Measurements from ENCODE around the gene NCBP3. TPM values are rescaled to one million over a fixed set of nuclear protein-coding genes. Genes with fewer than 3 reads are reported as not detected.

Gene NCBP3
- total and polyA plus RNA-seq, 4 donors: 4.6 to 17.1 (median 8.3) TPM

DNA sequence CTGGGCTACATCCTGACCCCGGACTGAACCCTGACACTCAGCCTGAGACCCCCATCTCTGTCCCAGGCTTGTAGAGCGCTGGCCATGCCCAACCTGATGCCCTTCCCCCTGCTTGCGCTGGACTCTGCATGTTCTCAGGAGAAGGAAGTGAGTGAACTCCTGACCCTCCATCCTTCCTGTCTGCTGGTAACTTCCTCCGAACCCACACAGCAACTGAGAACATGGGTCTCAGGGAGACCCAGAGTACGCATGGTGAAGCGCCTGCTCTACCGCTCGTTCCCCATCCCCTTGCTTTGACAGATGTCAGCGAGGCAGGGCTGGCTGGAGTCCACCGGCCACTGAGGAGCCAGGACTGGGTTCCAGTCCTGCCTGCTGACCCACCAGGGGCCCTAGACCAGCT lies 40.7 kb upstream of the NCBP3 start:
- WGBS: 62% methylated on average over 10 of the region's 10 CpGs
- Histone ChIP-seq H3K4me1 (ENCODE audit: control insufficient read depth in 4 of 4, insufficient read depth in 4 of 4, low read length in 3 of 4) (peaks cover 0 to 13% (median 6%) of the 10 kb centered on the region in 4 donors), H3K9me3 (ENCODE audit: control insufficient read depth in 4 of 4, low read length in 3 of 4) (no peaks in the 10 kb centered on the region), H3K36me3 (ENCODE audit: control insufficient read depth in 4 of 4, insufficient read depth in 3 of 4, low read depth in 1 of 4, low read length in 3 of 4) (no peaks in the 10 kb centered on the region), H3K9ac (ENCODE audit: low read depth in 1 of 2, low read length in 2 of 2) (no peak overlapping the region), H3K27me3 (ENCODE audit: control insufficient read depth in 4 of 4, insufficient read depth in 4 of 4, low read length in 3 of 4) (peaks cover 0 to 2% (median 0%) of the 10 kb centered on the region in 4 donors), H3K4me3 (ENCODE audit: low read depth in 1 of 3, low read length in 3 of 3) (no peak overlapping the region), H3K27ac (ENCODE audit: low read depth in 1 of 2, low read length in 2 of 2) (peak overlapping the region; percentile 53 to 55)
- TF ChIP-seq RXRA (IDR thresholded peaks at IDR 0.05) (peak; percentile 42 to 49), SP1 (IDR thresholded peaks at IDR 0.05) (peak; percentile 55), EGR1 (IDR thresholded peaks at IDR 0.05; ENCODE audit: low read depth in 2 of 2) (peak; percentile 33 to 78), TAF1 (conservative IDR thresholded peaks at IDR 0.05) (no peak), NR2F2 (IDR thresholded peaks at IDR 0.05) (peak; percentile 93)
- DNase-seq (ENCODE audit: low spot score): no peak

DNA sequence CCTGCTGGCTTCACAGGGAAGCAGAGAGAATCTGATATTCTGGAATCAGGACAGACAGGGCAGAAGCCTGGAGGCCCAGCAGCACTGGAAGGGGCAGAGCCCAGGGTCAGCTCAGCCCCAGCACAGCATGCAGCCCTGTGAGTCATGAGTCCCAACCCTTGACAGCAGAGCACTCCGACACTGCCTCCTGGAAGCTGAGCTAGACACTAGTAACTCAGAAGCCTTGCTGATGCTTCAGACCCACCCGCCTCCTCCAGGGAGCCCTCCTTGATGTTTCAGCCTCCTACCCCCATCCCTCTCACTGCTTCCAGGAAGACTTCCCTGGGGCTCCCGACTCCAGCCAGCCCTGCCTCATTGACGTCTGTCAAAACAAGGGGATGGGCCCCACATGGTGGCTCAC lies 39.9 kb upstream of the NCBP3 start:
- WGBS: 81% methylated on average over 4 of the region's 4 CpGs

More for the DNA sequence above, 39.9 kb upstream of the NCBP3 start:
- no peak for DNase-seq (ENCODE audit: low spot score)
- H3K27ac ChIP-seq (ENCODE audit: low read depth in 1 of 2, low read length in 2 of 2): no peak overlapping the region
- no peak for TF ChIP-seq ZBTB33 (IDR thresholded peaks at IDR 0.05)
- no peak for TF ChIP-seq MAX (IDR thresholded peaks at IDR 0.05)
- no peak for TF ChIP-seq HNF4A (conservative IDR thresholded peaks at IDR 0.05)
- TF ChIP-seq RAD21 (IDR thresholded peaks at IDR 0.05): no peak
- no peak for TF ChIP-seq SP1 (IDR thresholded peaks at IDR 0.05)
- TF ChIP-seq HNF4G (IDR thresholded peaks at IDR 0.05): no peak
- no peak for TF ChIP-seq FOXA1 (IDR thresholded peaks at IDR 0.05)
- no peak for TF ChIP-seq RXRA (IDR thresholded peaks at IDR 0.05)
- TF ChIP-seq GABPA (IDR thresholded peaks at IDR 0.05 in 1 of 2, conservative IDR thresholded peaks at IDR 0.05 in 1 of 2): no peak
- TF ChIP-seq JUND (IDR thresholded peaks at IDR 0.05): no peak
- no peak for TF ChIP-seq CTCF (IDR thresholded peaks at IDR 0.05; ENCODE audit: low read depth, low read length, missing input control)
- TF ChIP-seq, protein P1, sequence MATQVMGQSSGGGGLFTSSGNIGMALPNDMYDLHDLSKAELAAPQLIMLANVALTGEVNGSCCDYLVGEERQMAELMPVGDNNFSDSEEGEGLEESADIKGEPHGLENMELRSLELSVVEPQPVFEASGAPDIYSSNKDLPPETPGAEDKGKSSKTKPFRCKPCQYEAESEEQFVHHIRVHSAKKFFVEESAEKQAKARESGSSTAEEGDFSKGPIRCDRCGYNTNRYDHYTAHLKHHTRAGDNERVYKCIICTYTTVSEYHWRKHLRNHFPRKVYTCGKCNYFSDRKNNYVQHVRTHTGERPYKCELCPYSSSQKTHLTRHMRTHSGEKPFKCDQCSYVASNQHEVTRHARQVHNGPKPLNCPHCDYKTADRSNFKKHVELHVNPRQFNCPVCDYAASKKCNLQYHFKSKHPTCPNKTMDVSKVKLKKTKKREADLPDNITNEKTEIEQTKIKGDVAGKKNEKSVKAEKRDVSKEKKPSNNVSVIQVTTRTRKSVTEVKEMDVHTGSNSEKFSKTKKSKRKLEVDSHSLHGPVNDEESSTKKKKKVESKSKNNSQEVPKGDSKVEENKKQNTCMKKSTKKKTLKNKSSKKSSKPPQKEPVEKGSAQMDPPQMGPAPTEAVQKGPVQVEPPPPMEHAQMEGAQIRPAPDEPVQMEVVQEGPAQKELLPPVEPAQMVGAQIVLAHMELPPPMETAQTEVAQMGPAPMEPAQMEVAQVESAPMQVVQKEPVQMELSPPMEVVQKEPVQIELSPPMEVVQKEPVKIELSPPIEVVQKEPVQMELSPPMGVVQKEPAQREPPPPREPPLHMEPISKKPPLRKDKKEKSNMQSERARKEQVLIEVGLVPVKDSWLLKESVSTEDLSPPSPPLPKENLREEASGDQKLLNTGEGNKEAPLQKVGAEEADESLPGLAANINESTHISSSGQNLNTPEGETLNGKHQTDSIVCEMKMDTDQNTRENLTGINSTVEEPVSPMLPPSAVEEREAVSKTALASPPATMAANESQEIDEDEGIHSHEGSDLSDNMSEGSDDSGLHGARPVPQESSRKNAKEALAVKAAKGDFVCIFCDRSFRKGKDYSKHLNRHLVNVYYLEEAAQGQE (IDR thresholded peaks at IDR 0.05): no peak
- no peak for TF ChIP-seq TAF1 (conservative IDR thresholded peaks at IDR 0.05)
- no peak for TF ChIP-seq EGR1 (IDR thresholded peaks at IDR 0.05; ENCODE audit: low read depth in 2 of 2)
- no peak for TF ChIP-seq YY1 (IDR thresholded peaks at IDR 0.05)
- no peak for TF ChIP-seq NR2F2 (IDR thresholded peaks at IDR 0.05)
- TF ChIP-seq FOXA2 (IDR thresholded peaks at IDR 0.05): no peak
- no peak for TF ChIP-seq ATF3 (IDR thresholded peaks at IDR 0.05)
- H3K4me3 ChIP-seq (ENCODE audit: low read depth in 1 of 3, low read length in 3 of 3): no peak overlapping the region
- no peak overlapping the region for H3K9ac ChIP-seq (ENCODE audit: low read depth in 1 of 2, low read length in 2 of 2)
- H3K27me3 ChIP-seq (ENCODE audit: control insufficient read depth in 4 of 4, insufficient read depth in 4 of 4, low read length in 3 of 4): peaks cover 0 to 2% (median 0%) of the 10 kb centered on the region in 4 donors
- H3K9me3 ChIP-seq (ENCODE audit: control insufficient read depth in 4 of 4, low read length in 3 of 4): no peaks in the 10 kb centered on the region
- no peaks in the 10 kb centered on the region for H3K36me3 ChIP-seq (ENCODE audit: control insufficient read depth in 4 of 4, insufficient read depth in 3 of 4, low read depth in 1 of 4, low read length in 3 of 4)
- peaks cover 0 to 12% (median 6%) of the 10 kb centered on the region in 4 donors for H3K4me1 ChIP-seq (ENCODE audit: control insufficient read depth in 4 of 4, insufficient read depth in 4 of 4, low read length in 3 of 4)
